IMR-90 (cell line): ENCODE results near the gene PRKCB.

ENCODE experiments used
- MAZ ChIP-seq: IDR thresholded peaks from 2 replicates; pipeline ENCODE4 v1.6.1; 2012; ENCODE audit warnings: low read depth, mild to moderate bottlenecking, low read length, improper control_type of control experiment, moderate library complexity, borderline replicate concordance
- POLR2A ChIP-seq: IDR thresholded peaks from 2 replicates; pipeline ENCODE4 v1.6.1; 2012; ENCODE audit warnings: mild to moderate bottlenecking, low read depth, low read length
- RAD21 ChIP-seq: IDR thresholded peaks from 2 replicates; pipeline ENCODE4 v1.6.1; 2012; ENCODE audit warnings: low read length, improper control_type of control experiment
- RFX5 ChIP-seq: IDR thresholded peaks from 2 replicates; pipeline ENCODE4 v1.8.0; 2012; ENCODE audit warnings: low read depth, mild to moderate bottlenecking, low read length, moderate library complexity
- TF ChIP-seq, protein P1 (sequence below): conservative IDR thresholded peaks from 2 replicates; pipeline ENCODE4 v1.5.1; 2012; ENCODE audit warnings: mild to moderate bottlenecking, low read depth, low read length, improper control_type of control experiment
- TF ChIP-seq, protein P2 (sequence below): fragments of 150-350 bp; IDR thresholded peaks from 2 replicates; pipeline ENCODE4 v1.6.1; 2017; ENCODE audit warnings: mild to moderate bottlenecking, antibody characterized with exemption, low read length, low read depth
- TF ChIP-seq, protein P3 (sequence below): fragments of 150-350 bp; IDR thresholded peaks from 2 replicates; pipeline ENCODE4 v1.6.1; 2016; ENCODE audit warnings: low read depth, mild to moderate bottlenecking, low read length, moderate library complexity, borderline replicate concordance

DNA sequence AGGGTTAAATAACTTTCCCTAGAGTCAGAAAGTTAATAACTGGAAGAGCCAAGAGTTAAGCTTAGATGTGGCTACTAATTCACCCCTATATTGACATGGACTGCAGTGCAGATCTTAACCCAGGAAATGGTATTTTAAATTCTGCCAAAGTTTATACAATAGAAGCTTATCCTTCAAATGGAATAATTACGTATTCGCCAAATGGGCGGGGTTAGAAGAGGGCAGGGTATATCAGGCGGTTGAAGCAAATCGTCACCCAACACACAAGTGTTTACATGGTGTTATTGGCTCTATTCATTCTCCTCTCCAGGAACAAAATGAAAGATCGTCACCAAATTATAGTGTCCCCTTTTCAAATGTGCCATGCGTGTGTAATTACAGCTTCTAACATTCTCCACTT, 182.7 kb downstream of the PRKCB start:
- no peak for TF ChIP-seq RFX5
- TF ChIP-seq, protein P1, sequence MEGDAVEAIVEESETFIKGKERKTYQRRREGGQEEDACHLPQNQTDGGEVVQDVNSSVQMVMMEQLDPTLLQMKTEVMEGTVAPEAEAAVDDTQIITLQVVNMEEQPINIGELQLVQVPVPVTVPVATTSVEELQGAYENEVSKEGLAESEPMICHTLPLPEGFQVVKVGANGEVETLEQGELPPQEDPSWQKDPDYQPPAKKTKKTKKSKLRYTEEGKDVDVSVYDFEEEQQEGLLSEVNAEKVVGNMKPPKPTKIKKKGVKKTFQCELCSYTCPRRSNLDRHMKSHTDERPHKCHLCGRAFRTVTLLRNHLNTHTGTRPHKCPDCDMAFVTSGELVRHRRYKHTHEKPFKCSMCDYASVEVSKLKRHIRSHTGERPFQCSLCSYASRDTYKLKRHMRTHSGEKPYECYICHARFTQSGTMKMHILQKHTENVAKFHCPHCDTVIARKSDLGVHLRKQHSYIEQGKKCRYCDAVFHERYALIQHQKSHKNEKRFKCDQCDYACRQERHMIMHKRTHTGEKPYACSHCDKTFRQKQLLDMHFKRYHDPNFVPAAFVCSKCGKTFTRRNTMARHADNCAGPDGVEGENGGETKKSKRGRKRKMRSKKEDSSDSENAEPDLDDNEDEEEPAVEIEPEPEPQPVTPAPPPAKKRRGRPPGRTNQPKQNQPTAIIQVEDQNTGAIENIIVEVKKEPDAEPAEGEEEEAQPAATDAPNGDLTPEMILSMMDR, result no peak
- TF ChIP-seq POLR2A, result no peak
- TF ChIP-seq, protein P2, sequence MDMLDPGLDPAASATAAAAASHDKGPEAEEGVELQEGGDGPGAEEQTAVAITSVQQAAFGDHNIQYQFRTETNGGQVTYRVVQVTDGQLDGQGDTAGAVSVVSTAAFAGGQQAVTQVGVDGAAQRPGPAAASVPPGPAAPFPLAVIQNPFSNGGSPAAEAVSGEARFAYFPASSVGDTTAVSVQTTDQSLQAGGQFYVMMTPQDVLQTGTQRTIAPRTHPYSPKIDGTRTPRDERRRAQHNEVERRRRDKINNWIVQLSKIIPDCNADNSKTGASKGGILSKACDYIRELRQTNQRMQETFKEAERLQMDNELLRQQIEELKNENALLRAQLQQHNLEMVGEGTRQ, result no peak
- no peak for TF ChIP-seq MAZ
- no peak for TF ChIP-seq RAD21
- TF ChIP-seq, protein P3, sequence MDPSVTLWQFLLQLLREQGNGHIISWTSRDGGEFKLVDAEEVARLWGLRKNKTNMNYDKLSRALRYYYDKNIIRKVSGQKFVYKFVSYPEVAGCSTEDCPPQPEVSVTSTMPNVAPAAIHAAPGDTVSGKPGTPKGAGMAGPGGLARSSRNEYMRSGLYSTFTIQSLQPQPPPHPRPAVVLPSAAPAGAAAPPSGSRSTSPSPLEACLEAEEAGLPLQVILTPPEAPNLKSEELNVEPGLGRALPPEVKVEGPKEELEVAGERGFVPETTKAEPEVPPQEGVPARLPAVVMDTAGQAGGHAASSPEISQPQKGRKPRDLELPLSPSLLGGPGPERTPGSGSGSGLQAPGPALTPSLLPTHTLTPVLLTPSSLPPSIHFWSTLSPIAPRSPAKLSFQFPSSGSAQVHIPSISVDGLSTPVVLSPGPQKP, result no peak
